GM19438 (cell line): ENCODE results near the gene SLC5A9.
"Not testable (repeated sequence)": the region's sequence is repeated elsewhere in the genome, so short reads cannot be mapped to it uniquely, and the experiment has no call there.

Experiments
- ATAC-seq: cut with Tn5 transposase; IDR thresholded peaks from one replicate; pipeline ENCODE4 v1.9.1; 2021; ENCODE audit warnings: low read depth; ENCODE audit not compliant: unreplicated experiment

SLC5A9 gene

GRCh38 chr1:48213462-48213861 is 9.1 kb upstream of the SLC5A9 start:
- ATAC-seq, result not testable (repeated sequence)

- not testable (repeated sequence) for ATAC-seq
These were observed 8.2 kb upstream of the SLC5A9 start for GRCh38 chr1:48214366-48214765.

- ATAC-seq, result no peak
These were observed 7.7 kb upstream of the SLC5A9 start for GRCh38 chr1:48214820-48215219.

GRCh38 chr1:48215222-48215621 is 7.3 kb upstream of the SLC5A9 start:
- ATAC-seq, result no peak

GRCh38 chr1:48215889-48216288 is 6.6 kb upstream of the SLC5A9 start:
- no peak for ATAC-seq

- no peak for ATAC-seq
These were observed 6.2 kb upstream of the SLC5A9 start for GRCh38 chr1:48216313-48216712.

GRCh38 chr1:48216941-48217340 is 5.6 kb upstream of the SLC5A9 start:
- no peak for ATAC-seq

- ATAC-seq, result no peak
These were observed 4.7 kb upstream of the SLC5A9 start for GRCh38 chr1:48217856-48218255.

GRCh38 chr1:48219803-48220202 is 2.7 kb upstream of the SLC5A9 start:
- no peak for ATAC-seq

- ATAC-seq, result no peak
These were observed 1.4 kb upstream of the SLC5A9 start for GRCh38 chr1:48221122-48221521.

GRCh38 chr1:48221657-48222056 is 859 bp upstream of the SLC5A9 start:
- ATAC-seq, result no peak

GRCh38 chr1:48223366-48224240 is 1.1 kb downstream of the SLC5A9 start:
- ATAC-seq, result no peak

- no peak for ATAC-seq
These were observed 2.3 kb downstream of the SLC5A9 start for GRCh38 chr1:48224791-48225190.

GRCh38 chr1:48225579-48225978 is 3.1 kb downstream of the SLC5A9 start:
- no peak for ATAC-seq

- ATAC-seq, result peak; percentile 86
These were observed 4.9 kb downstream of the SLC5A9 start for GRCh38 chr1:48227165-48228013.

- ATAC-seq, result no peak
These were observed 5.6 kb downstream of the SLC5A9 start for GRCh38 chr1:48228156-48228555.

GRCh38 chr1:48229317-48229716 is 6.8 kb downstream of the SLC5A9 start:
- ATAC-seq, result no peak

- ATAC-seq, result no peak
These were observed 7.7 kb downstream of the SLC5A9 start for GRCh38 chr1:48230236-48230635.

- ATAC-seq, result no peak
These were observed 10.2 kb downstream of the SLC5A9 start for GRCh38 chr1:48232722-48233121.

GRCh38 chr1:48233666-48234485 is 11.4 kb downstream of the SLC5A9 start:
- ATAC-seq, result no peak

- ATAC-seq, result no peak
These were observed 13.1 kb downstream of the SLC5A9 start for GRCh38 chr1:48235652-48236051.
